HEK293 (cell line): ENCODE data around the gene KIF18B.

ENCODE experiments used
- CTCF ChIA-PET: fragments of 350-600 bp; formaldehyde crosslinking; extraction: SDS; loops from one replicate; lab custom pipeline; 2021; ENCODE audit warnings: antibody characterized with exemption; lab: Yijun Ruan, JAX
- POLR2A ChIA-PET: fragments of 300-600 bp; formaldehyde crosslinking; extraction: SDS; loops from one replicate; lab custom pipeline; 2020; ENCODE audit warnings: antibody characterized with exemption, inconsistent platforms; lab: Yijun Ruan, JAX
- H3K27ac ChIP-seq: fragments of 200-500 bp; sonication (Bioruptor generic); 2 replicates; pipeline ENCODE4 v1.5.1; 2014; ENCODE audit warnings: low read depth, low read length, control low read depth, inconsistent platforms; ENCODE audit errors: extremely low read depth
- H3K36me3 ChIP-seq, 2 experiments: fragments of 200-500 bp in 1 of 2; sonication (Bioruptor generic) in 1 of 2; 1 replicate in 1 of 2; 2 replicates in 1 of 2; pipeline ENCODE4 v1.5.1; 2014 to 2017; ENCODE audit warnings: inconsistent platforms in 2 of 2, low read length in 2 of 2; ENCODE audit not compliant: control insufficient read depth in 2 of 2, insufficient read depth in 1 of 2
- H3K4me1 ChIP-seq: fragments of 200-500 bp; sonication (Bioruptor generic); 2 replicates; pipeline ENCODE4 v1.5.1; 2014; ENCODE audit warnings: mild to moderate bottlenecking, low read length, inconsistent platforms; ENCODE audit not compliant: control insufficient read depth, insufficient read depth
- H3K4me3 ChIP-seq: 2 replicates; pipeline ENCODE4 v1.5.1; 2011; ENCODE audit warnings: low read depth, mild to moderate bottlenecking, control low read depth, low read length, moderate library complexity
- H3K9me3 ChIP-seq: fragments of 200-500 bp; sonication (Bioruptor generic); 2 replicates; pipeline ENCODE4 v1.5.1; 2014; ENCODE audit warnings: low read depth, low read length, inconsistent platforms; ENCODE audit not compliant: control insufficient read depth, insufficient read depth
- KLF9 ChIP-seq: fragments of 450-650 bp; formaldehyde crosslinking; IDR thresholded peaks from 2 replicates; pipeline ENCODE4 v1.5.1; 2016; ENCODE audit warnings: missing biosample characterization, missing genetic modification characterization, low read depth
- REST ChIP-seq: fragments of 450-650 bp; formaldehyde crosslinking; IDR thresholded peaks from 2 replicates; pipeline ENCODE4 v1.5.1; 2016; ENCODE audit warnings: missing biosample characterization, missing genetic modification characterization
- YY2 ChIP-seq: fragments of 450-650 bp; formaldehyde crosslinking; IDR thresholded peaks from 2 replicates; pipeline ENCODE4 v1.5.1; 2016; ENCODE audit warnings: missing biosample characterization, missing genetic modification characterization
- ZBTB1 ChIP-seq: fragments of 450-650 bp; formaldehyde crosslinking; IDR thresholded peaks from 2 replicates; pipeline ENCODE4 v1.5.1; 2016; ENCODE audit warnings: missing biosample characterization, missing genetic modification characterization
- ZFHX2 ChIP-seq: fragments of 450-650 bp; formaldehyde crosslinking; conservative IDR thresholded peaks from 2 replicates; pipeline ENCODE4 v1.5.1; 2016; ENCODE audit warnings: missing biosample characterization, missing genetic modification characterization
- ZNF211 ChIP-seq: fragments of 450-650 bp; formaldehyde crosslinking; IDR thresholded peaks from 2 replicates; pipeline ENCODE4 v1.5.1; 2016; ENCODE audit warnings: low read depth, missing biosample characterization, missing genetic modification characterization
- ZNF248 ChIP-seq: fragments of 450-650 bp; formaldehyde crosslinking; IDR thresholded peaks from 2 replicates; pipeline ENCODE4 v1.5.1; 2017; ENCODE audit warnings: missing biosample characterization, missing genetic modification characterization
- ZNF350 ChIP-seq: fragments of 450-650 bp; formaldehyde crosslinking; IDR thresholded peaks from 2 replicates; pipeline ENCODE4 v1.5.0; 2017; ENCODE audit warnings: missing biosample characterization, mild to moderate bottlenecking, missing genetic modification characterization
- ZNF366 ChIP-seq: fragments of 450-650 bp; formaldehyde crosslinking; conservative IDR thresholded peaks from 2 replicates; pipeline ENCODE4 v1.5.1; 2016; ENCODE audit warnings: missing biosample characterization, missing genetic modification characterization
- ZNF416 ChIP-seq: fragments of 450-650 bp; formaldehyde crosslinking; IDR thresholded peaks from 2 replicates; pipeline ENCODE4 v1.5.1; 2016; ENCODE audit warnings: missing biosample characterization, missing genetic modification characterization
- ZNF571 ChIP-seq: fragments of 450-650 bp; formaldehyde crosslinking; IDR thresholded peaks from 2 replicates; pipeline ENCODE4 v1.5.0; 2017; ENCODE audit warnings: missing biosample characterization, missing genetic modification characterization
- ZNF596 ChIP-seq: fragments of 450-650 bp; IDR thresholded peaks from 2 replicates; pipeline ENCODE4 v1.5.0; 2018; ENCODE audit warnings: missing biosample characterization, mild to moderate bottlenecking, missing genetic modification characterization, moderate library complexity
- ZNF600 ChIP-seq: fragments of 450-650 bp; formaldehyde crosslinking; IDR thresholded peaks from 2 replicates; pipeline ENCODE4 v1.5.1; 2016; ENCODE audit warnings: missing biosample characterization, missing genetic modification characterization
- ZNF629 ChIP-seq: fragments of 450-650 bp; formaldehyde crosslinking; IDR thresholded peaks from 2 replicates; pipeline ENCODE4 v1.5.1; 2017; ENCODE audit warnings: missing biosample characterization, missing genetic modification characterization
- ZNF677 ChIP-seq: fragments of 450-650 bp; IDR thresholded peaks from 2 replicates; pipeline ENCODE4 v1.5.0; 2018; ENCODE audit warnings: missing biosample characterization, mild to moderate bottlenecking, missing genetic modification characterization, moderate library complexity

The KIF18B gene

GRCh38 chr17:44909681-44910144 is 37.9 kb downstream of the KIF18B start:
- no peak for TF ChIP-seq ZNF248 (tag by site-specific recombination)
- TF ChIP-seq ZNF211 = no peak
- no peak for TF ChIP-seq ZNF677 (tag by site-specific recombination)
- no peaks in the 10 kb centered on the region; the same call in 1 of the 2 replicates for H3K4me1 ChIP-seq
- CTCF ChIA-PET = interaction anchor here (0.9 to 5.8 kb wide), 9 partner anchors 9 to 186 kb away, joined by 3 to 47 read pairs (median 5); partner anchors contain the start of gene EFTUD2
- H3K4me3 ChIP-seq = no peak overlapping the region
- no peaks in the 10 kb centered on the region for H3K36me3 ChIP-seq
- no peak overlapping the region for H3K27ac ChIP-seq
- POLR2A ChIA-PET = interaction anchor here (0.6 to 1.0 kb wide), 4 partner anchors 9 to 202 kb away, joined by 3 read pairs; no protein-coding TSS in a partner anchor
- H3K9me3 ChIP-seq = no peaks in the 10 kb centered on the region

GRCh38 chr17:44908761-44909326 is 38.7 kb downstream of the KIF18B start:
- POLR2A ChIA-PET = interaction anchor here (0.6 to 1.0 kb wide), 2 partner anchors 158 to 203 kb away, joined by 3 read pairs; no protein-coding TSS in a partner anchor
- Histone ChIP-seq H3K9me3 (no peaks in the 10 kb centered on the region), H3K4me3 (no peak overlapping the region), H3K27ac (no peak overlapping the region), H3K36me3 (peaks cover 0 to 4% of the 10 kb centered on the region in 2 experiments; a peak in 1 of 3 replicates), H3K4me1 (no peaks in the 10 kb centered on the region)
- TF ChIP-seq ZNF416 (tag by site-specific recombination) (no peak), ZNF366 (peak; percentile 95), ZNF600 (tag by site-specific recombination) (peak; percentile 70), ZNF350 (tag by site-specific recombination) (no peak), YY2 (tag by site-specific recombination) (no peak), REST (tag by site-specific recombination) (no peak)
- CTCF ChIA-PET = interaction anchor here (1.2 to 5.8 kb wide), 4 partner anchors 8 to 133 kb away, joined by 3 to 47 read pairs (median 29); partner anchors contain the start of gene EFTUD2

- ChIA-PET POLR2A (no interaction called here), CTCF (interaction anchor here (0.6 to 5.6 kb wide), 4 partner anchors 8 to 227 kb away, joined by 3 to 34 read pairs (median 4); partner anchors contain the start of gene ACBD4)
- H3K27ac ChIP-seq = no peak overlapping the region
- no peaks in the 10 kb centered on the region for H3K9me3 ChIP-seq
- H3K36me3 ChIP-seq = peaks cover 0 to 7% of the 10 kb centered on the region in 2 experiments; a peak in 1 of 3 replicates
- no peaks in the 10 kb centered on the region for H3K4me1 ChIP-seq
- no peak overlapping the region for H3K4me3 ChIP-seq
- TF ChIP-seq ZNF571 (no peak), ZBTB1 (no peak), ZNF629 (no peak), KLF9 (tag by site-specific recombination) (no peak), ZNF596 (tag by site-specific recombination) (no peak), ZFHX2 (no peak)
Measured at GRCh38 chr17:44907729-44908470, 39.7 kb downstream of the KIF18B start.
